Germinal center (tissue), 1 donor: ENCODE measurements around the gene MAS1.

ENCODE experiments used
- DNase-seq: peaks from one replicate; pipeline ENCODE4 v3.0.0; 2012; ENCODE audit warnings: mixed read lengths, low spot score

The MAS1 gene

DNA sequence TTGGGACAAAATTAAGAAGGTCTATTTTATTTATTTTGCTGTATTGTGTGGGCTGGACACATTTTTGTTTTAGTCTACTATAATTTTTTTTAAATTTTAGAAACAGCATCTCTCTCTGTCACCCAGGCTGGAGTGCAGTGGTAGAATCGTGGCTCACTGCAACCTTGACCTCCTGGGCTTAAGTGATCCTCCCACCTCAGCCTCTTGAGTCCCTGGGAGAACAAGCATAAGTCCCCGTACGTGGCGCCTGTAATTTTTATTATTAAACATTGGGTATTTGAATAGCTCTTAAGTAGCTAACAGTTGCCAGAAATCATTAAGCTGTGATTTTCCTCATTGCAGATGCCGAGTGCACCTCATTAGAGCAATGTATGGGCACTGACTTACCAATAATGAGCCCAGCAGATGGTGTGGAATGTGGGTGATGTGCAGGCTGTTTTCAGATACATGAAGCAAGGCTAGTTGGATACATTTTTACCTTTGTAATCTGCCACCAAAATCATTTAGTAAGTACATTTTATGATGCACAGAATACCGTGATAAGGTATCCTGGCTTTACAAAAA, 10.3 kb upstream of the MAS1 start:
- DNase-seq: no peak

DNA sequence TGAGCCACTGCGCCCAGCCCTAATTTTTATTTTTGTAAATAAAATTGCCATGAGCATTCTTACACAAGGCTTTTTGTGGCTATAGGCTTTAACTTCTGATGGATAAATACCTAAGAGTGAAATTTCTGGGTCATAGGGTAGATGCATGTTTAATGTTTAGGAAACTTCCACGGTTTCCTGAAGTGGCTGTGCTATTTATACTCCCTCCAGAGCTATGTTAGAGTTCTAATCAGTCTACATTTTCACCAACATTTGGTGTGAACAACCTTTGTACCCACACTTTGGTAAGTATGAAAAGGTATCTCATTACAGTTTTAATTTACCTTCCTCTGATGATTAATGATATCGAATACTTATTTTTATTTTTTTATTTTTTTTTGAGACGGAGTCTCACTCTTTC, 6.1 kb upstream of the MAS1 start:
- no peak for DNase-seq

DNA sequence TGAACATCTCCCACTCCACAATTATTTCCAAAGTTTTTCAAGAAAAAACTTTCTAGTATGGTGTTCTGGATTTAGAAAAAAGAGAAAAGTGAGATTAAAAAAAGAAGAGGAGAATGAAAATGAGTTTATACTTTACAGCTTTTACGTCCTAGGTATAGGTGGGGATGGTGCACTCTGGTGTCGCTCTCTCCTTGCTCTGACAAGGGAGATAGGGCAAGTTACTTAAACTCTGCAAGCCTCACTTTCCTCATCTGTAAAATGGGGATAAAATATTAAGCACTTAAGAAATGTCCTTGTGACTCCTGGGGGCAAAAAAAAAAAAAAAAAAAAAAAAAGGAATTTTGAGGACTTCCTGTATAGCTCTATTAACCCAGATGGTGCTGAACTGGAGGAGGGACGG, 4.5 kb upstream of the MAS1 start:
- DNase-seq: no peak

DNA sequence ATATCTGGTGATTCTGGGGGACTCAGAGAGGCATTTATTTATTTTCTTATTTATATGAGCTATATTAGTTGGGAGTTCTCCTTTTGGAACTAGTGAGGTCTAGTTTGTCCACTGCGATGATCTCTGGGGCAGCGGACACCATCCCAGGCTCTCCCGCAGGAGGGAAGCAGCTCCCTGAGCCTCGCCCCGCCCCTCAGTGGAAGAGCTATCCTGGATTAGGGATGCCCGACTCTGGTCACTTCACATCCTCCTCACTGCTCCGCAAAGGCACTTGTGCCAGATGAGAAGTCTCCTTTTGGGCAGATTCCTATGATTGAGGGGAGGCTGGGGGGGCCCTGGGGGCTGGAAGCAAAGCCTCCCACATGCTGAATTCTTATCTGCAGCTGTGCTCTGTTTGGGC, 3.6 kb upstream of the MAS1 start:
- no peak for DNase-seq

DNA sequence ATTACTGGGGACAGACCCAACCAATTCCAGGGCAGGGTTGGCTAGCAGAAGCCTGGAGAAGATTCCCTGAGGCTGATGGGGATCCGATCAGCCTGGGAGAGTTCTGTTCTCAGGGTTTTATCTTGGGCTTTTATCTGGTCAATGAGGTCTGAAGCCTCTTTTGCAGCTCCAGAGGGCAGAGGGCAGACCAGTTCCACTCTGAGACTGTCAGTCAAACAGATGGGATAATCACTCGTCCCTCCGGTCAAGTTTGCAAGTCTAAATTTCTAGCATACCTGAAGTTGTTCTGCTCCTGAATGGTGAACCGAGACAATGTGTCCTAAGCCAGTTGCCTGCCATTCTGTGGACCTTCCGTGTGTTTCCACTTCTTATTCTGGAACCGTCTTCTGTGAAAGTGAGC, 3.0 kb upstream of the MAS1 start:
- DNase-seq: no peak

DNA sequence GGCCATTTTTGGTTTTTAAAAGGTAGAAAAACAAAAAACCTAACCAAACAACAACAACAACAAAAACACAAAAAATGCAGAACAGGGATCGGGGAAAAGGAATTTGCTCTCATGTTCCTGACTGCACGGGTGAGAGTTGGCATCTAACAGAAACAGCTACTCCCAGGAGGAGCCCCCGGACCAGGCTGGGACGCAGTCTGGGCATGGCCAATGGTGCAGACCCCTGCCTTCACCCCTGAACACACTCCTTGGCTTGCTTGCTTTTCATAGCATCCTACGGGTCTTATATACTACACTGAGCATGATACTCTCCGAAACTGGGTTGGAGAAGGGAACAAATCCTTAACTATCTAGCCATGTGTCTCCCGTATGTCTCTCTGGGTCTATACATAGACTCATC, 587 bp upstream of the MAS1 start:
- DNase-seq: no peak

DNA sequence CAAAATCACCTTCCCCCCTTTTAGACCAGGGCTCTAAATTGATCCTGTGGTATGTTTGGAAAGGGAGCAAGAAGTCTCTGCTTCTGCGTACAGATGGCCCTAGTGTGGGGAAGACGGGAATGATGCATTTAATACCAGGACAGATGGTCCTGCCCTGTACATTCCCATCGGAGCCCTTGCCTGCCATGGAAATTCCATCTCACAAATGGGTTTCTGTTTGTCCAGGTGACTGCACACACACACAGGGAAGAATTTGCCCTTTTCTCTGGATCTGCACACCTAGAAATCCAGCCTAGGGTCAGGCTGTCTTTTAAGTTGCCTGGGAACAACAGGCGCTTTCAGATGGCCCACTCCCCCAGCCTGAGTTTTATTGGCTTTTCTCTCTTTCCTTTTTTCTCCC, 1.3 kb downstream of the MAS1 start:
- no peak for DNase-seq

DNA sequence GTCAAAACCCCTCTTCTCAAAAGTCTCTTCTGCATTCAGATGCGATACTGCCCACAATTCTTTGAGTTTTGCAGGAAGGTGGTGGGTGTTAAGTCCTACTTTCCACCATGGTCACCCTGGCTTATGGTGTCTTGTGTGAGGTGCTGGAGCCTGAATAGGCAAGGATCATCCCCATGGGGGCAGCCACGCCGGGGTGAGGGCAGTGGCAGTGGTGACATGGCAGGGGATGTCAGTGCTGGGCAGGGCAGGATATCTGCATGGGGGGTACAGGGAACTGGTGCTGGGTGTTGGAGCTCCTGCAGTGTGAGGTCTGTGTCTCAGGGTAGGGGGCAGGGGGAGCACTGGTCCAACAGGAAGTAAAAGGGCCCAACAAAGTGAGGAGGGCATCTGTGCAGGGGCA, 2.3 kb downstream of the MAS1 start:
- DNase-seq: no peak

DNA sequence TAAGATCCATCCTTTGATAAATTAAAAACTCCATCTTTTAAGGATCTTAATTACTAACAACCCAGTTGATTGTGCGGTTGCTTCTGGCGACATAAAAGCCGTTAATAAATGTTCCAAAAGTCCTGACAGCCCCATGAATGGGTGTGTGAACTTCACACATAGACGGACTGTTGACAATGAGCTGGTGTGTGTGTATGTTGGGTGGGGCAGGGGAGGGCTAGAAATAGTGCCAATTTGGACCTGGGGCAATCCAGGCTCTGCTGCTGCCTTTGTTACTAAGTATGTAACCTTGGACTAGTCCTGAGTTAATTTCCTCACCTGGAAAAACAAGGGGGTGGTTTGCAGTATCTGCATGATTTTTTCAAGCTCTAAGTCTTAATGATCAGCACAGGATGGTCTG, 4.2 kb downstream of the MAS1 start:
- DNase-seq: no peak

DNA sequence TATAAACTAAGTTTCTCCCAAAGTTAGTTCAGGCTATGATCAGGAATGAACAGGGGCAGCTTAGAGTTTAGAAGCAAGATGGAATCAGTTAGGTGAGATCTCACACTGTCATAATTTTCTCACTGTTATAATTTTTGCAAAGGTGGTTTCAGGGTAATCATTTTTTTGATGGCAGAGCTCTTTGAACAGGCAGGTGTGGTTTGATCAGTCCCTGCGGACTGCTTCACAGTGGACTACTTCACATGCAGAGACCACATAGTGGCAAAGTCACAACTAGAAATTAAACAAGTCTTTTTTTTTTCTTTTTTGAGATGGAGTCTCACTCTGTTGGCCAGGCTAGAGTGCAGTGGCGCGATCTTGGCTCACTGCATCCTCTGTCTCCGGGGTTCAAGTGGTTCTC, 6.8 kb downstream of the MAS1 start:
- no peak for DNase-seq

DNA sequence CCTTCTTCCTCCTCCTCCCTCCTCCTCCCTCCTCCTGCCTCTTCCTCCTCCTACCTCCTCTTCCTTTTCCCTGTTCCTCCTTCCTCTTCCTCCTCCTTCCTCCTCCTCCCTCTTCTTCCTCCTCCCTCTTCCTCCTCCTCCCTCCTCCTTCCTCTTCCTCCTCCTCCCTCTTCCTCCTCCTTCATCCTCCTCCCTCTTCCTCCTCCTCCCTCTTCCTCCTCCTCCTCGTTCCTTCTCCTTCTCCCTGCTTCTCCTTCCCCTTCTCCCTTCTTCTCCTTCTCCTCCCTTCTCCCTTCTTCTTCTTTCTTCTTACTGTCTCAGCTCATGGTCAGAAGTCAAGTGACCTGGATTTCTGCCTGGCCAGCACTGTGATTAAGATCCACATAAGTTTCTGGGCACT, 7.7 kb downstream of the MAS1 start:
- no peak for DNase-seq

DNA sequence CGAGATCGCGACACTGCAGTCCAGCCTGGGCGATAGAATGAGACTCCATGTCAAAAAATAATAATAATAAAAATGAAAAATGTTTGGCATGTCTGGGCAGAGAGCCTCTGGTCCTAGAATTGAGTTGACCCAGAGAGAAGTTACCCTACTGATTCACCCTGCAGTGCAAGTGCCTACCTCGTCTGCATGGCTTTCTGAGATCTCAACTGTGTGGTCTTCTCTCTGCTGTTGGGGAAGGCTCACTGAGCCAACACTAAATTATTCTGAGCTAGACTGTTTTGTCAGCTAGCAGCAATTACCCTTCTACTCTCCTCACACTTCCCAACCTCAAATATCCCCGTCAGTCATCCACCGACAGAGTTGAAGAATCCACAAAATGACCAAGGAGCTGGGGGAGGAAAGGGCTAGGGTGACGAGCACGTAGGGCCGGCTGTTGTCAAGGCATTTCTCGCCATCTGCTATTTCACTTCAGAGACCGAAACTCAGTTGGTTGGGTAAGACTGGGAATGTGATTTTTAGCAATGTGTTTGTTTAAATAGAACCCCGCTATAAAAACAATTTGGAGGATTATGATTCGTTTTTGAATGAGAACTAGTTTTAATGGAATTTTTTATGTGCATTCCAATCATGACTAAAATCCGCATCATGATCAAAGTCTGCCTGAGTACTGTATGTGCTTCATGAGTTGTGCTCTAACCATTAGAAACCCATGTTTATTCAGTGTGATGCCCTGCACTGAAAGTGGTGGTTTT, 9.4 kb downstream of the MAS1 start:
- DNase-seq: no peak

DNA sequence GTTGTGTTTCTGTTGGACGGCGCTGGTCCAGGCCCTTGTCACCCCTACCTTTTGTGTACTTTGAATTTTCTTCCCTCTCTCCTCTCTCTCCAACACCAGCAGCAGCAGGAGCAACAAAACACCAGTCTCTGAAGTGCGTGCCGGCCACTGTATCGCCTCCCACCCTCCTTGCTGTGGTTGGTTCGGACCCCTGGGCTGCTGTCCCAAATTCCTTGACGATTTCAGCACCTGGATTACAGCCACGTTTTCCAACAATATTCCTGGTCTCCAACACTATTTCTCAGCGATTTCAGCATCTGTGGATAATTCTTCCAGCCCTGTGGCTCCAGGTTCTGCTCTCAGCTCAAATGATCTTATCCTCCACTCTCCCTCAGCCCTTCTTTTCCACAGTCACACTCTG, 11.8 kb downstream of the MAS1 start:
- DNase-seq: no peak

DNA sequence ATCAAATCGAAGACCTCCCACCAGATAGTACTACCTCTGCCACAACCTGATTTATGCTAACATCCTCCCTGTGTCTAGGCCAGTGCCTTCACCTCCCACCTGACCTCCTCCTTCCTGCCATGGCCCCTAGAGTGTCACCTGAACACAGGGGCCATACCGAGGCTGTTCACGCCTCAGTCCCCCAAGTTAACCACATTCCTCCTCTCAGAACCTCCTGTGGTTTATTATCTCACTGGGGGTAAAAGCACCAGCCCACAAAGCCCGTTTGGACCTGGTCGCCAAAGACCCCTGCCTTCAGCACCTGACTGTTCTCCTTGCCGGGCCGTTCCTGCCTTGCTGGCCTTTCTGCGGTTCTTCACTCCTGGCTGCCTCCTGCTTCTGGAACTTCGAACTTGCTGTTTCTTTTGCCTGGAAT, 13.7 kb downstream of the MAS1 start:
- no peak for DNase-seq

DNA sequence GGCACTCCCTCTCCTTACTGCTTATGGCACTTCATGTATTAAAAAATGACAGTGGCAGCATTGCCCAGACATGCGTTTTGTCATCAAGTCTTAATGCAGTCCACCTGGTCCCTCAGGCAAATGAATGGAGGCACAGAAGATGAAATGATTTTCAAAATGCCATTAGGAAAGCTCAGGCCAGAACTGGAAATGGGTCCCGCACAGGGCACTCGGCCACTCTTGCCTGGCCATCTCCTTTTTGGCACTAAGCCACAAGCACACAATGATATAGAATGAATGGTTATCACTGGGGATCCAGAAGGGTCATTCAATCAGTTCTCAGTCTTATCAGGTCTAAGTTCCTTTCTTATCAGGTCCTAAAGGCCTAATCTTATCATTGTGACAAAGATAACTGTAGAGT, 15.6 kb downstream of the MAS1 start:
- DNase-seq: no peak

DNA sequence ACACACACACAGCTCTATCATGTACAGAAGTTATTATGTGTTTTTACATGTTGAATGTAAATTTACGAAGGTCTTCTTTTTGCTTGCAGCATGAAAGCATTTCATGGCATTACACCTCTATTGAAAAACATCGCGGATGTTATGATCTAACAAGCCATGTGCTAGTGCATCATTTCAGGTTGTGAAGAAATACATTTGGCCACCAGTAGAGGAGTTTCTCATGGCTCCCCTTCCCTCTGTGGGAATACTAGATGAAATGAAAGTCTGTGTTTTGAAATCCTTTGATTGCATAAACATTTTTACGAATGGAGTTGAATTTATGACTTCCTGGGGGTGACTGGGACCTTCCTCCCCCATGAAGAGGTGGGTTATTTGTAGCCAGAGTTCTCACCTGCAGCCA, 17.7 kb downstream of the MAS1 start:
- DNase-seq: no peak

DNA sequence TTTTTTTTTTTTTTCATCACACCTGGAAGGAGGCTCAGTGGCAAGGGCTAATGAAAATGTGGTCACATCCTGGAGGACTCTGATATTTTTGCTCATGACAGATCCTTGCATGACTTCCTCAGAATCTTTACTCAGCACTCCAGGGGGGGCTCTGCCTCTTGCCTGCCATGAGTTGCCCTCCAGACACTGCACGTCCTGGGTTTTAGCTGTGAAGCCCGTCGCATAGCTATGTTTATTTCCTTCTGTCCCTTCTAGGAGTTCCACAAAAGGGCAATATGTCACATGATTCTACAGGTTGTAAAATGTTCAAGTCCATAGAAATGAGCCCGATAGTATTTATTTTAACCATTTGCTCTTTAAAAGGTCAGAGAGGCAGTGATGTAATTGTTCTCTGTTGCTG, 18.2 kb downstream of the MAS1 start:
- DNase-seq: no peak

DNA sequence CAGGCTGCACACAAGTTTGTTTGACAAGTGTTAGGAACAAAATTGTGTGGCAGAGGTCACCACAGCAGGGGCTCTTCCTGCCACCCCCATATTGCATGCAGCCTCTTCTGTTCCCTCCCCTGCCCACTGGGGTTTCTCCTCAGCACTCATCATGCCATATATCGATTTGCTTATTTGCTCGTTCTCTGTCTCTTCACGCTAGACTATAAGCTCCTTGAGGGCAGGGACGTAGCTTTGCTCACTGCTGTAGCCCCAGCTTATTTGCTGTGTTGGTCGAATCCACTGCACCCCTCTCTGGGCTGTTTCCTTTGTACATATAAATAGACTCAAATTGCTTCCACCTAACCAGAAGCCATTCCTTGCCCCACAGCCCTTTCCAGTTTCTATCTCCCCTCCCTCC, 19.6 kb downstream of the MAS1 start:
- no peak for DNase-seq

DNA sequence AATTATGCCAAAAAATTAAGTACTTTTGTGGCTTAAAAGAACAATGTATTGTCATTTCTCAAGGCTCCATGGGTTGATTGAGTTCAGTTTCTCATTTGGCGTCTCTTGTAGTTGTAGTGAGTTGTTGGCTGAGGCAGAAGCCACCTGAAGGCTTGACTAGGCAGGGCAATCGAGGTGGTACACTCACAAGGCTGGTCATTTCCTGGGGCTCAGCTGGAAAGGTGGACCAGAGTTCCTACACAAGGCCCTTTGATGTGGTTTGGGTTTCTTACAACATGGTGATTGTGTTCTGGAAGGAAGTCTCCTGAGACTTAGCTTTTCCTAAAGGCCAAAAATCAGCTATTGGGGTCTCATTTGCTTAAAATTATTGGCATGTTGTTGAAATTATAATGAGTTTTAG, 22.6 kb downstream of the MAS1 start:
- no peak for DNase-seq

DNA sequence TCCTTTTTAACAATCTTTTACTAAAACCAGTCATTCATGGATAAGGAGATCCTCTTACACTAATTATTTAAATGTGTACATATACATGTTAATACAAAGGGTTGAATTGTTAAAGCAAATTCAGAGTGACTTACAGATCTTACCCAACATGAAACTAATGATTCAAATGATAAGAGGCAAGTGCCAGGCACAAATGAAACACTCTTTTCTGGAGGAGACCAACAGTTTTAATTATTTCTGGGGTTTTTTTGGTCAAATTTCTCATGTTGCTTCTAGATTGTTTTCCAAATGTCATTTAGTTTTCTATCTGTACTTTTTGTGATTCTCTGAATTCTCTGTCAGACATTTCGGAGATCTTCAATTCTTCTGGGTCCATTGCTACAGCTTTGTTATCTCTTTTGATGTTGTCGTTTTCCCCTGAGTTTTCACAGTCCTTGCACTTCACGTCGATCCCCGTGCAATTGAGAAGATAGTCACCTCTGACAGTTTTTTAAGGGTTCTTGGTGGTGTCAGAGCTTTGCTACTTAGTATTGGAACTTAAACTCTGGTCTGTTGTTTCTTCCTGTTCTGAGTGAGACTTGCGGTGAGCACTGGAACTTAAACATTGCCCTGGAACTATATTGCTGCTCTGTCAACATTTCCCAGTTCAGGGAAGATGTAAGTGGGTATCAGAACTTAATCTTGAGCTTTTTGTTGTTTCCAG, 23.2 kb downstream of the MAS1 start:
- DNase-seq: no peak

DNA sequence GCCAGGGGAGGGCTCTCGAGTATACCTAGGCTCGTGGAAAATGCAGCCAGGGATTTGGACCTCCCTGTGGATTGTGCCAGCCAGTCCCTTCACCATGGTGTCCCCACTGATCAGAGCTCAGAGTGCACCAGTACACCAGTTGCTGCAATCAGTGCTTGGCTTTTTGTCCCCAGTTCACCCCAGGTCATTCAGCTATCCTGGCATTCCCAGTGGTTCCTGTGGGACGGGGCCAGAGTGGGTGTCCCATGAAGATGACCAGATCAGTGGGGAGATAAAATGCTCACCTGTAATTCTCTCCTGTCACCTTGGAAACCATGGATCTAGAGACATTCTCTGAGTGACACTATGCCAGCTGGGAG, 23.8 kb downstream of the MAS1 start:
- DNase-seq: no peak

DNA sequence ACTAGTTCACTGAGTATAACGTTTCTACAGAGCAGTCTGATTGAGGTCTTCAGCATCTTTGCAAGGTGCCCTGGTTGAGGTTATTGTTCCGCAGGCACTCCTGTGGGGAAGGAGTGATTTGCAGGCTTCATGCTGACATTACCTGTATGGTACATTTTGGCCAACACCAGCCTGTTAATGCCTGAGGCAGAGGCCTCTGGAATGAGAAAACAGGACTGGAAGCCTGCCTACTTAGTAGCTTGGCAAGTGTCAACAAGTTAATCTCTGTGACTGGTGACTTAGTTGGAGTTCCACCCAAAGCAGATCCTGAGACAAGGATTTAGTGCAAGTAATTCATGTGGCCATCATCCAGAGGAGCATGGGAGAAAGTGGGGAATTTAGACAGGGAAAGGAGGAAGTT, 24.6 kb downstream of the MAS1 start:
- no peak for DNase-seq

DNA sequence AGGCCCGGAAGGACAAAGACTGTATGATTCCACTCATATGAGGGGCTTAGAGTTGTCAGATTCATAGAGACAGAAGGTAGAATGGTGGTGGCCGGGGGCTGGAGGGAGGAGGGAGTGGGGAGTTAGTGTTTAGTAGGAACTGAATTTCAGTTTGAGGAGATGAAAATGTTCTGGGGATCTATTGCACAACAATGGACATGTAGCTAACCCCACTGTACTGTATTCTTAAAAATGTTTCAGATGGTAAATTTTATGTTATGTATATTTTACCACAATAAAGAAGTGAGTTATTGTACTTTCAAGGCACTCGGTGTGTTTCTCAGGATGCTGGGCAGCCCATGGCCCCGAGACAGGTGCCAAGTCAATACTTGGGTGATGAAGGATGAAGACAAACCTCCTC, 25.4 kb downstream of the MAS1 start:
- no peak for DNase-seq

DNA sequence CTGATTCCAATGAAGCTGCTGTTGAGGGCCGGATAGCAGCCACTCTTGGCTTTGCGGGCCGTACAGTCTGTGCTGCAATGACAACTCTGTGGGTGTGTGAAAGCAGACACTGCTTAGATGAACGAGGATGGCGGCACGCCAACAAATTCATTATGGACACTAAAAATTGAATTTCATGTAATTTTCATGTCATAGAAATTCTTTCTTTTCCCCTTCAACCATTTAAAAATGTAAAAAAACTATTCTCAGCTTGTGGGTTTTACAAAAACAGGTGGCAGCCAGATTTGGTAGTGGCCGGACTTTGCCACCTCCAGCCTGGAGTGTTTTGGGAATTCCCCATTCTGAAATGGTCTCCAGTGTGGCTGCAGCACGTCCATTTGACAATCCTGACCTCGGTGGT, 26.0 kb downstream of the MAS1 start:
- DNase-seq: no peak
